ENCODE measurements around the gene KLF16.
A peak's percentile ranks its signal among the peaks of the same experiment; 100 is the strongest.

The KLF16 gene

GRCh38 chr19:1826557-1827521 is 36.5 kb downstream of the KLF16 start:
- no peak for TF ChIP-seq CTCF (IDR thresholded peaks at IDR 0.05; ENCODE audit: low read depth, low read length)
- no peak overlapping the region for H3K4me3 ChIP-seq (ENCODE audit: low read depth, low read length)

- no peak overlapping the region for H3K4me3 ChIP-seq (ENCODE audit: low read depth, low read length)
- peak; percentile 80 for TF ChIP-seq CTCF (IDR thresholded peaks at IDR 0.05; ENCODE audit: low read depth, low read length)
These were observed 37.3 kb downstream of the KLF16 start for GRCh38 chr19:1825909-1826556.

- H3K4me3 ChIP-seq (ENCODE audit: low read depth, low read length), result no peak overlapping the region
- TF ChIP-seq CTCF (IDR thresholded peaks at IDR 0.05; ENCODE audit: low read depth, low read length), result no peak
These were observed 39.1 kb downstream of the KLF16 start for GRCh38 chr19:1824252-1824622.

- TF ChIP-seq CTCF (IDR thresholded peaks at IDR 0.05; ENCODE audit: low read depth, low read length), result no peak
- no peak overlapping the region for H3K4me3 ChIP-seq (ENCODE audit: low read depth, low read length)
These were observed 39.7 kb downstream of the KLF16 start for GRCh38 chr19:1823539-1824251.

- TF ChIP-seq CTCF (IDR thresholded peaks at IDR 0.05; ENCODE audit: low read depth, low read length), result no peak
- no peak overlapping the region for H3K4me3 ChIP-seq (ENCODE audit: low read depth, low read length)
These were observed 40.4 kb downstream of the KLF16 start for GRCh38 chr19:1823020-1823419.

- no peak overlapping the region for H3K4me3 ChIP-seq (ENCODE audit: low read depth, low read length)
- TF ChIP-seq CTCF (IDR thresholded peaks at IDR 0.05; ENCODE audit: low read depth, low read length), result no peak
These were observed 41.2 kb downstream of the KLF16 start for GRCh38 chr19:1822210-1822609.

Measured in WI38 (cell line).